ENCODE results near the gene RHOV. TPM values are rescaled to one million over a fixed set of nuclear protein-coding genes. Genes with fewer than 3 reads are reported as not detected.

The RHOV gene
- total RNA-seq, 1 experiment from 2014 or later: 4.2 TPM

- TF ChIP-seq CTCF (IDR thresholded peaks at IDR 0.05; ENCODE audit: unreplicated experiment): no peak
- H3K36me3 Mint-ChIP-seq (ENCODE audit: insufficient read depth, unreplicated experiment): peaks cover 32% of the 10 kb centered on the region
Measured at GRCh38 chr15:40850576-40851112, 23.4 kb downstream of the RHOV start.

GRCh38 chr15:40847223-40847961 is 26.6 kb downstream of the RHOV start:
- TF ChIP-seq CTCF (IDR thresholded peaks at IDR 0.05; ENCODE audit: unreplicated experiment): no peak
- H3K36me3 Mint-ChIP-seq (ENCODE audit: insufficient read depth, unreplicated experiment): peaks cover 55% of the 10 kb centered on the region
- H3K27me3 Mint-ChIP-seq (ENCODE audit: unreplicated experiment): no peaks in the 10 kb centered on the region
- intact Hi-C loops (cut with micrococcal nuclease; ENCODE audit: unreplicated experiment): loop anchor here (2.0 to 5.0 kb wide), 2 partner anchors 47 to 60 kb away; partner anchors contain the start of gene VPS18
- peak overlapping the region; percentile 70 for H3K27ac Mint-ChIP-seq (ENCODE audit: unreplicated experiment)
- no peaks in the 10 kb centered on the region for H3K9me3 Mint-ChIP-seq (ENCODE audit: low read depth, unreplicated experiment)
- peak; percentile 64 for DNase-seq
- H3K4me3 Mint-ChIP-seq (ENCODE audit: low read depth, unreplicated experiment): peak overlapping the region; percentile 79
- peaks cover 16% of the 10 kb centered on the region for H3K4me1 Mint-ChIP-seq (ENCODE audit: low read depth, unreplicated experiment)
- CTCF ChIA-PET: interaction anchor here (0.6 to 1.5 kb wide), 6 partner anchors 10 to 153 kb away, joined by 3 to 9 read pairs (median 4); partner anchors contain the start of genes RAD51, RHOV and VPS18
- no TSS peak for BruUV-seq (replicated peaks)

More at GRCh38 chr15:40850576-40851112, 23.4 kb downstream of the RHOV start:
- H3K4me3 Mint-ChIP-seq (ENCODE audit: low read depth, unreplicated experiment): no peak overlapping the region
- no peak overlapping the region for H3K27ac Mint-ChIP-seq (ENCODE audit: unreplicated experiment)
- peaks cover 17% of the 10 kb centered on the region for H3K4me1 Mint-ChIP-seq (ENCODE audit: low read depth, unreplicated experiment)
- intact Hi-C loops (cut with micrococcal nuclease; ENCODE audit: unreplicated experiment): no loop called here
- CTCF ChIA-PET: interaction anchor here (0.5 to 0.7 kb wide), 2 partner anchors 28 to 64 kb away, joined by 3 to 4 read pairs; no protein-coding TSS in a partner anchor
- H3K27me3 Mint-ChIP-seq (ENCODE audit: unreplicated experiment): no peaks in the 10 kb centered on the region
- DNase-seq: no peak
- H3K9me3 Mint-ChIP-seq (ENCODE audit: low read depth, unreplicated experiment): no peaks in the 10 kb centered on the region
- BruUV-seq (replicated peaks): no TSS peak

- DNase-seq: no peak
- H3K4me3 Mint-ChIP-seq (ENCODE audit: low read depth, unreplicated experiment): peak overlapping the region; percentile 79
- H3K4me1 Mint-ChIP-seq (ENCODE audit: low read depth, unreplicated experiment): peaks cover 10% of the 10 kb centered on the region
- CTCF ChIA-PET: interaction anchor here (0.6 to 1.5 kb wide), 6 partner anchors 11 to 152 kb away, joined by 3 to 9 read pairs (median 4); partner anchors contain the start of genes RAD51, RHOV and VPS18
- H3K27me3 Mint-ChIP-seq (ENCODE audit: unreplicated experiment): no peaks in the 10 kb centered on the region
- H3K9me3 Mint-ChIP-seq (ENCODE audit: low read depth, unreplicated experiment): no peaks in the 10 kb centered on the region
- peaks cover 55% of the 10 kb centered on the region for H3K36me3 Mint-ChIP-seq (ENCODE audit: insufficient read depth, unreplicated experiment)
- no TSS peak for BruUV-seq (replicated peaks)
- peak overlapping the region; percentile 70 for H3K27ac Mint-ChIP-seq (ENCODE audit: unreplicated experiment)
- no peak for TF ChIP-seq CTCF (IDR thresholded peaks at IDR 0.05; ENCODE audit: unreplicated experiment)
- intact Hi-C loops (cut with micrococcal nuclease; ENCODE audit: unreplicated experiment): loop anchor here (2.0 to 5.0 kb wide), 2 partner anchors 48 to 60 kb away; partner anchors contain the start of gene VPS18
Measured at GRCh38 chr15:40846841-40847222, 27.2 kb downstream of the RHOV start.

GRCh38 chr15:40845511-40846284 is 28.3 kb downstream of the RHOV start:
- CTCF ChIA-PET: no interaction called here
- Mint-ChIP-seq H3K4me1 (ENCODE audit: low read depth, unreplicated experiment) (peaks cover 10% of the 10 kb centered on the region), H3K4me3 (ENCODE audit: low read depth, unreplicated experiment) (peak overlapping the region; percentile 79), H3K27me3 (ENCODE audit: unreplicated experiment) (no peaks in the 10 kb centered on the region), H3K27ac (ENCODE audit: unreplicated experiment) (no peak overlapping the region), H3K36me3 (ENCODE audit: insufficient read depth, unreplicated experiment) (peaks cover 48% of the 10 kb centered on the region), H3K9me3 (ENCODE audit: low read depth, unreplicated experiment) (no peaks in the 10 kb centered on the region)
- no TSS peak for BruUV-seq (replicated peaks)
- intact Hi-C loops (cut with micrococcal nuclease; ENCODE audit: unreplicated experiment): loop anchor here (2.0 to 5.0 kb wide), 2 partner anchors 49 to 58 kb away; partner anchors contain the start of gene VPS18
- peak; percentile 78 for DNase-seq
- TF ChIP-seq CTCF (IDR thresholded peaks at IDR 0.05; ENCODE audit: unreplicated experiment): no peak
